CD4-positive, alpha-beta T cell treated with Interleukin-6 at 100 ng/mL for 8 hours (primary cell): ENCODE measurements around the gene FLNB.
A peak's percentile ranks its signal among the peaks of the same experiment; 100 is the strongest.

ENCODE experiments used
- DNase-seq: peaks from one replicate; pipeline ENCODE4 v3.0.0-alpha.2; 2020; ENCODE audit warnings: mixed read lengths, low spot score

FLNB gene

DNA sequence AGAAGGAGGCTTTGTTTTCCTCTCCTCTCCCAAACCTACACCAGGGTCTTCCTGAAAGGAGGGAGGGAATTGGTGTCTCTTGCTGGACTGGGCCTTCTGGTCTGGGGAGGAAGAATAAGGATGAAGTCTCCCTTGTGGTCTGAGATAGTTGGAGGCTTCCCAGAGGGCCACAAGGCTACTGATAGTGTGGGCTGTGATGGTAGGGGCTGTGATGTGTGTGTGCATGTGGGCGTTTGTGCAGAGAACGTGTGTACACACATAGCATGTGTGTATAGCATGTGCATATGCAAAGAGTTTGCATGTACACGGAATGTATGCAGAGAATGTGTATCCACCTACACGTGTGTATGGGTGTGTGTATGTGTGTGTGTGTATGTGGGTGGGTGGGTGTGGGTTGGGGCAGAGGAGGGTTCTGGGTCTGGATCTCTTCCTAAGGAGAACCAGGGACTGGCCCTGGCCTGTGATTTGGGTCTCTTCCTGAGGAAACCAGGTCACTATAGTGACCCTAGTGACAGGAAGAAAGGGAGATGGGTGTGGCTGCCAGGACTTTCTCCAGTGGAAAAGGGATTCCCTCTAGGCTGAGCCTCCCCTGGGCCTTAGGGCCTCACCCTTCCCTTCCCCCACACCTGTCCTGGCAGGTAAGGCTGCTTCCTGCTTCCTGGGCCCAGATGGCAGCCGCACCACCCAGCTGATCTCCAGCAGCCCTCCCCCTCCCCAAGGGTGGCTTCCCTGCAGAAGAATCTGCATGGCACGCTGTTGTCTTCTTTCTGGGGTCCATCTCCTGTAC is 1.7 kb downstream of the FLNB start:
- no peak for DNase-seq

DNA sequence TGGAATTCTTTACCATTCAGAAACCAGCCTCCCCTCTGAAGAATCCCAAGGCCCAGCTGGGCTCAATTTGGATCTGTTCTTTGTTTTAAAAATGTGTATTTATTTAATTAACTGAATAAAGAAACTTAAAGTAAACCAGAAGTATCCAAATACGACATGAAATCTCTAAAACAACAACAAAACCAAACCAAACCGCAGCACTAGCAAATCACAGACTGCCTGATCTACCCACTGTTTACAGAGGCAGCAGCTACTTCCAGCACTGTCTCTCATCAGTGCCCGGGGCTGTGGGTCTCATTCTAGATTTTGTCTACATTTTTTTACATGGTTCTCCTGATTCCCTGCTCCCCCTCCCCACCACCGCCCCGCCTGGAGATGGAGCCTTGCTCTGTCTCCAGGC is 2.3 kb downstream of the FLNB start:
- DNase-seq, result no peak

DNA sequence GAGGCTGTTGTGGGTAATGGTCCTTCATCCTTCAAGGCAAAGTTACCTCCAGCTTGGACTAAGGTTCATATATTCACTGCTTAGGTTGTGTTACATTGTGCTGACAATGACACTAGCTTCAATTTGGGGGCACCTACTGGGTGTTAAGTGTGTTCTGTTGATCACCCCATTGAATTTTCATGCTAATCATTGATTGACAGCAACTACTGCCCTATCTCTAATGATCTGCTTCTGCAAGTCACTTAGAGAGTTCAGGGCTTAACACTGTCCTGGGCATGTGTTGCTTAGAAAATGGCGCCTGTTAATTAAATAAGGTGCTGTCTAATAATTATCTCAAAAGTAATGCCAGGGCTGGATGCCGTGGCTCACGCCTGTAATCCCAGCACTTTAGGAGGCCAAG is 3.4 kb downstream of the FLNB start:
- DNase-seq, result no peak

DNA sequence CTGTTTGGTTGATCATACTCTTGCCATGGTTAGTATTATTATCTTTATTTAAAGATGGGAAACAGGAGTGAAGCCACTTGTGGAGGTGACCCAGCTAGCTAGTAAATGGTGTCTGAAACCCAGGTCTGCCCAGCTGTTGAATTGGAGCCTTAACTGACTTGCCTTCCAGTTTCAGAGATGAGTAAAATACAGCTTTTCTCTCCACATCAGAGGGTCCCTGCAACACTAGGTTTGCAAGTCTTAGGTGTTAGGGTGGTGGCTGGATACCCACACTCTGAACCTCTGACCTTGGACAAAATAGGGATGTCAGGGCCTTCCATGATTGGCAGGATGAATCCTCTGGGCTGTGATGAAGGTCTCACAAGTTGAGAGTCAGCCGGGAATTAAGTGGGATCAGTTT is 4.1 kb downstream of the FLNB start:
- no peak for DNase-seq

DNA sequence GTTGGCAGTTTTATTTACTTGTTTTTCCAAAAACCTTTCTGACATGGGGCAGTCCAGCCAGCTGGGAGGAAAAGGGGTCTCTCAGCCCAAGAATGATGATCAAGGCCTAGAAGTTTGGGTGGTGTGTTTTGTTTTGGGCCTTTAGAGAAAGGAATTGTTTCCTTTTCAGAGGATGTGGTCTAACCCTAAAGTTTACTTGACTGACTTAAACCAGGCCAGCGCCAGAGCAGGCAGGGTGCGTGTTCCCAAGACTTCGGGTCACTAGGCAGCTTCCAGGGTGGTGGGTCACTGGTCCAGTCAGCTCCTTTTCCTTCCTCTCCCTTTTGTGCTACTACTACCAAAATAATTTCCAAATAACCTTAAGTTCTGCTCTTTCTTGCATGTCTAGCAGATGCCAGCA is 4.9 kb downstream of the FLNB start:
- peak; percentile 4 for DNase-seq

DNA sequence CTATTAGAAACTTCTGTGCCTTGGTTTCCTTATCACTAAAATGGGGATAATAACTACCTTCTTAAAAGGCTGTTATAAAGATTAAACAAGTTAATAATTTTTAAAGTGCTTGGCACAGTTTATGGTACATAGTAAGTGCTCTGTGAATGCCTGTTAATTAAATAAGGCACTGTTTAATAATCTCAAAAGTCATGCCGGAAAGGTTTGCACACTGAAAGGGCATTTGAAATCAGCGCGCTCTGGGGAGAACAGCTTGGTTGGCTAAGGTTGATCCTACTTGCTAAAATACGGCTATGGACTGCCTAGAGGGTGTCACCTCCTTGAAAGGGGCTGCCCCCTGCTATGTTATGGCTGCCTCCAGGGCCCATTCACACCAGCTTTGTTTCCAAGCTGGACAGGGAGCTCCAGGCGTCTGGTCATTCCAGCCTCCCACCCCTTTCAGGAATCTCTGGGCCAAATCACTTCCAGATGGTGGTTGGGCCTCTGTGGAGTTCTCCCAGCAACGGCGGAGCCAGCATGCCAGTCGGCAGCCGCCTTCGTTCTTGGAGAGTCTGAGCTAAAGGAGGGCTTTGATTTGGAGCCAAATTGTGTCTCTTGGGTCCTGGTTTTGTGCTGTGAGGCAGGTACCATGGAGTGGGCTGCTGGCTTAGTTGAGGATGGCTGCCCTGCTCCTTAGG is 5.9 kb downstream of the FLNB start:
- no peak for DNase-seq

DNA sequence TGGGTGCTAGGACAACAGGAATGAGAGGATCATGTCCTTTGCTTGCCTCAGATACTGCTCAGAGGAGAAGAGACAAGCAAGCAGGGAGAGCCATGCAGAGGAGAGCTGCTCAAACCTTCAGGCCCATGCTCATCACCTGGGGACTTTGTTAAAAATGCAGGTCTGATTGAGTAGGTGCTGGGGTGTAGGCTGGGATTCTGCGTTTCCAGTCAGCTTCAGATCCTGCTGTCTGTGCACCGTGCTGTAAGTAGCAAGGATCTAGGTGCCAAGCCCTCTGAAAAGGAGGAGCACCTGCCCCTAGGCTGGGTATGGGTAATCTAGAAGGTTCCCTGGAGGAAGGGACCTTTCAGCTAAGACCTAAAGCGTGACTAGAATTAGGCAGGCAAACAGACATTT is 7.3 kb downstream of the FLNB start:
- no peak for DNase-seq

DNA sequence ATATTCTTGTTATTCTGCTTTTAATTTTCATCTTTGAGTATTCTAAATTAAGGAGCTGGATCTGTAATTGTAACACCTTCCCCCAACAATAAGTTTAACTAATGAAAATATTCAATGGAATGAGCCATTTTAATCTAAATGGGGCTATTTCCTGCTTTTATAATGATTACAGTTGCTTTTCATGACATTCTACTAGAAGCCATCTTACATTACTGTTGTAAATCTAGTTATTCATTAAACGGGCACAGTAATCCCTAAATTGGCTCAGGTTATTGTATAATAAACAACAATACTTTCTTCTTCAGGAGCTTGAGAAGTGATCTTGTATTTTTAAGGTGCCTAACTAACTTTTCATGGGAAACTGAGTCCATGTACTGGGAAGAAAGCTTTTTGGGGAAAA is 8.5 kb downstream of the FLNB start:
- DNase-seq, result no peak

DNA sequence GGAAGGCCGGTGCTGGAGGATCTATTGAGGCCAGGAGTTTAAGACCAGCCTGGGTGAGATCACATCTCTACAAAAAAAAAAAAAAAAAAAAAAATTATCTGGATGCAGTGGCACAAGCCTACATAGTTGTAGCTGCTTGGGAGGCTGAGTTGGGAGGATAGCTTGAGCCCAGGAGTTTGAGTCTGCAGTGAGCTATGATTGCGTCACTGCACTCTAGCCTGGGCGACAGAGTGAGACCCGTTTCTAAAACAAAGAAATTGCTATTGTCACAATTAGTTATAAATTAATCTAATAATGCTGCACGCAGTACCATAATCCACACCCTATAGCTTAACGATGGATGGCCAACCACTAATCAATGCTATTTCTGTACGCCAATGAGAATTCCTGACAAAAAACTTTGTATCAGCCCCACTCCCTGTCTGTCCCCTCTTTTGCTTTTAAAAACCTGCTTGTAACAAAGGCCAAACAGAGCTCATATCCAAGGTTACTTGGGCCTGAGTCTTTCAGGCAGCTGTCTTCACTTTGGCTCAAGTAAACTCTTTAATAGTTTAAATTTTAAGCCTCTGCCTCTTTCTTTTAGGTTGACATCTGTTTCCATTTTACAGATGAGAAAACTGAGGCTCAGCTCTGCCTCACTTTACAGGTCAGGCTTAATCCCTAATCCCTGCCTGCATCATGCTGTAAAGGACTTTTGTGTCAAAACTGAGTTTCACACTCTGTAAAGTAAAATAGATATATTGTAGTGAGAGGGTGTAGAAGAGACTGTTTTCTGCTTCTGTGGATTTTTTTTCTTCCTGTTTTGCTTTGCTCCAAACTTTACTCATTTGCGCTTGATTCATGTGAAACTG is 10.9 kb downstream of the FLNB start:
- DNase-seq, result no peak

DNA sequence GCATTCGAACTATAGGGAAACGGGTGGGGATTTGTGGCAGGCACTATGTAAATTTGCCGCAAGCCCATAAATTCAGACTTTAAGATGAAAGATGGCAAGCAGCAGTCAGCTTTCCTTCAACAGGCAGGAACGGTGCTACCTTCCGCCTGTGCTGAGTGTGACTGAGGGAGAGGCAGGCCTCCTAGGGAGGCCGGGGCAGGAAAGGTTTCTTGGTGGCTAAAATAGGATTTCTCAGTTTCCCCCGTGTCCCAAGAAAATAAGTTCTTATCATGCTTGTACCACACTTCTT is 12.5 kb downstream of the FLNB start:
- DNase-seq, result no peak

DNA sequence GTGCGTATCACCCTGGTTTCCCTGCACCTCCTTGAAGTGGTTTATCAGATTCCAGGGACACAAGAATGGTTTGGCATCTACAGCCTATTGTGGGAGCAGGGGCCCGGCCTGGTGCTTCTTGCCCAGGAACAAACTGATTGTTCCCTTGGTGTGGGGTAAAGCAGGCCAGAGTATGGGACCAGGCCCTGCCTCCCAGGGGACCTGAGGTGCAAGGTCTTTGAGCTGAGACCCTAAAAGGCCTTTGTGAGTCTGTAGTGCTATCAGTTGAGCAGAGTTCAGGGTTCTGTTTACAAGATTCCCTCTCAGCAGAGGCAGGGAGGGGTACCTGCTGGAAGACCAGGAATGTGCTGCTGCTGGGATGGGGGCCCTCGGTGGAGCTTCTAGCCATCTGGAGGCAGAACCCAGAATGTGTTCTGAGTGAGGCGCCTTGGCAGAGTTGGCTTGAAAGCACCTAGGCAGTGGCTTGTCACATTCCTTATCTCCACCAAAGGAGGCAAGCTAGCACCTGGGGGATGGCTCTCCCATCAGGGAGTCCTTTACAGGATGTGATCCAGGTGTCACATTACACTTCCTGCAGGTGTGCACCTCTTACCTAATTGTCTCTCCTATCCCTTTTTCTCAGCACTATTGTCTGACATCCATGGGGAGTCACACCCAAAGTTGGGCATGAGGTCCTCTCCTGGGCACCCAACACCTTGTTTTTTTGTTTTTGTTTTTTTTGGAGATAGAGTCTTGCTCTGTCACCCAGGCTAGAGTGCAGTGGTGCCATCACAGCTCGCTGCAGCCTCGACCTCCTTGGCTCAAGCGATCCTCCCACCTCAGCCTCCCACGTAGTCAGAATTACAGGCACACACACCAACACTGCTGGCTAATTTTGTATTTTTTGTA is 13.1 kb downstream of the FLNB start:
- no peak for DNase-seq

DNA sequence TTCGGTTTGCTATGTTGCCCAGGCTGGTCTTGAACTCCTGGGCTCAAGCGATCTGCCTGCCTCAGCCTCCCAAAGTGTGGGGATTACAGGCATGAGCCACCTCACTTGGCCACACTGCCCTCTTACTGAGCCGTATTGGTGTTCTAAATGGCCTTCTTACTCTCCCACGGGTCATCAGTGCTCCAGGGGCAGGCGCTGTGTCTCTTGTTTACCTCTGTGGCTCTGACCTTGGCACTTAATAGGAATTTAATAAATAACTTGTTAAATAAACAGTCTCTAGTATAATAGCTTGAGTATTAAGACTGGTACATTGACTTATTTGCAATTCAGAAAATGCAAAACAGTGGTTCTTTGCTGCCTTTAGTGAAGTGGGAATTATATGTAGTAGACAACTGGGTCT is 13.7 kb downstream of the FLNB start:
- no peak for DNase-seq

DNA sequence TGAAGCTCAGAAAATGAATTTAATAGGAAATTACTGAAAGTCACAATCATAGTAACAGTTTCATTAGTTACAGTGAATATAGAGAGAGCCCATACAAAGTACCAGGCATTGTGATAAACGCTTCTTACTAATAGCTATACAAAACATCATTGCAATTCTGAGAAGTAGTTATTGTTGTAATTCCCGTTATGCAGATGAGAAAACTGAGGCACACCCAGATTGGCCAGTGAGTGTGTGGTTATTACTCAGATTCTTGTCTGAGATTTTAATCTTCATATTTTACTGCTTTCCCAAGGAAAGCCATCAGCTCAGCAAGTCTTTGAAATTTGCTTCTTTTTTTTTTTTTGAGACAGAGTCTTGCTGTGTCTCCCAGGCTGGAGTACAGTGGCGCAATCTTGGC is 14.3 kb downstream of the FLNB start:
- DNase-seq, result no peak

DNA sequence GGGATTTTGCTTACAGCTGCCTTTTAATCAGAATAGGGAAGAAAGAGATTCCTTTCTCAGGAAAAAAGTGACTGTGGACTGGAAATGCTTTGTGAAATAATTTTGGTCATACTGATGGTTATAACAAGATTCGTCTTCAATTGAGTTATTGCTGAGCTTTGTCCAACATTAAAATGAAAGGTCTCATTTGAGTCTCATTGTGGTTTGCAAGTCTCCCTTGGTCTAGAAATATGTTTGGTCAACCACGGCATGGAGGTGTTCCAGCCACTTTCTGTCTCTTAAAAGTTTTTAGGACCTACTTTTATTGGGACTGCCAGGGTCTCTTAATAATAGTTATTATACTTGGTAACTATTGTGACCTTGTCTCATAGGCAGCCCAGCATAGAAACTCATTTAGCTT is 15.3 kb downstream of the FLNB start:
- no peak for DNase-seq

DNA sequence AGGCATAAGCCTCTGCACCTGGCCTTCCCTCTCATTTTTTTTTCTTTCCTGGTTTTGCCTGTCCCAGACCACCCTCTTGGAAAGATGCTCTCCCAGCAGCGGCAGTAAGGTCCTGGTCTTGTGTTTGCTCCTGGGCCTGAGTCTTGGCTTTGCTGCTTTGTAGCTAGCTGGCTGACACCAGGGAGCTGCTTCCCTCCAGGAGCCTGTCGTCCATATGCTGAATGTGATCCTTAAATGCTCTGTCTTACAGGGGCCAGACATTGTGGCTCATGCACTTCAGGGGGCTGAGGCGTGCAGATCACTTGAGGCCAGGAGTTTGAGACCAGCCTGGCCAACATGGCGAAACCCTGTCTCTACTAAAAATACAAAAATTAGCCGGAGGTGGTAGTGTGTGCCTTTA is 17.2 kb downstream of the FLNB start:
- DNase-seq, result no peak

DNA sequence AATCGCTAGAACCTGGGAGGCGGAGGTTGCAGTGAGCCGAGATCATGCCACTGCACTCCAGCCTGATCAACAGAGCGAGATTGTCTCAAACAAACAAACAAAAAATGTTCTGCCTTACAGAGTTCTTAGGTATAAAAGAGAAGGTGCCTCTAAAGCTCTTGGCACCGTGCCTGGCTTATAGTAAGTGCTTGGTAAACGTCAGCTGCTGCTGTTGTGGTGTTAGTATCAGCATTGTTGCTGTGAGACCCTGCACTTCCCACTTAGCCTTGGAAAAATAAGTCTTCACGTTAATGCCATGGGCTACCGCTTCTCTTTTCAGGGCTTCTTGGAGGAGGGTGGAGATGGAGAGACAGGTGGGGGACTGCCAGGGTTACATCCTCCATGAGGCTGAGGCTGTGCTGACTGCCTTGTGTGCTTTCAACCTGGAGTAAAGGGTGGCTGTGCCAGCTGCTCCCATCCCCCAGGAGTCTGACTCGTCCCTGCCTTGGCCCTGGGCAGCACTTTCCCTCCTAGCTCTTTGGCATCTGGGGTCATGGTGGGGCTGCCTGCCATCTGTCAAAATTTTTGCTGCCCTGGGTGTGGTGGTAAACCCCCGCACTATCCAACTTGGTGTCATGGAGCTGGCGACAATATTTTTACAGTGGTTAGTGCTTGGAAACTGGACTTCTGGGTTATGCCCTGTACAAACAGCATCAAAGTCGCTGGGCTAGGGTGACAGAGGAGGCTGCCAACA is 17.8 kb downstream of the FLNB start:
- no peak for DNase-seq

DNA sequence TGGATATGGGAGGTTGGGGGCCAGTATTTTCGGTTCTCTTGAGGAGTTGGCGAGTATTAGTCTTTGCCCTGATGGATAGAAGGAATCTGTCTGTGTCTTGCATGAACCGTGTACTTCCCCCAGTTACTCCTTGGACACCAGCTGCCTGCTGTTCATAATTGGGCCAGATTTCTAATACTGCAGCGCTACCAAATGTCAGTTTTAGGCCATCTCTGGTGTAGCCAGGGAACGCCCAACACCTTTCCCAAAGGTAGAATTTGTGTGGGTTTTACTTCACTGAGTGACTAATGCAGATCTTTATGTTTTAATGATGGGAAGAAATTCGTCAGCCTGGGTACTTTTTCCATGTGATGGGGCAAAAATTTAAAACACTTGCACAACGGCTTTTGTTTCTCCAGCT is 18.4 kb downstream of the FLNB start:
- no peak for DNase-seq

DNA sequence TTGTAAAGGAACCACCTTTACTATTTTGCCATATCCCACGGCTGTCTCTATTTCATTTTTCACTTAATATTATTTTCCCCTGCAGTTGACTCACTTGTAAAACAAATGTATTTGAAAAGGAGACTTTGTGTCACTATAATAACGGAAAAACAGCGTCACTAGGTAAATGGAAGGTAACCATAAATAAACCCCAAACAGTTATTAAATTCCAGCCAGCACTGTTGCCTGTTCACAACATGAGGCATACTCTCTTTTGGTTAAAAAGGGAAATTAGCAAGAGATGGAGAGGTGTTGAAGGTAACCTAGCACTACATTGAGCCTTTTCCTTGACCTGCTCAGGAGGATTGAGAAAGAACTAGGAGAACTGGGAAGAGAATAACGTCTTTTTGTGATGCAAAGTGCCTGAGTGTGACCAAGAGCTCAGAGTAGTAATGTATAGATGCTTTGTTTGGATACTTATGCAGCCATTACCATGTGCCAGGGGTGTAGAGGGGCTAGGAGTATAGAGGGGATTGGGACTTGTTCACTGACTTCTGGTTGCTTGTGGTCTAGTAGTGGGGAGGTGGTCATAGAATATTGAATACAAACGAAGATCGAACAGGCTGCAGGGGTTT is 19.6 kb downstream of the FLNB start:
- no peak for DNase-seq

DNA sequence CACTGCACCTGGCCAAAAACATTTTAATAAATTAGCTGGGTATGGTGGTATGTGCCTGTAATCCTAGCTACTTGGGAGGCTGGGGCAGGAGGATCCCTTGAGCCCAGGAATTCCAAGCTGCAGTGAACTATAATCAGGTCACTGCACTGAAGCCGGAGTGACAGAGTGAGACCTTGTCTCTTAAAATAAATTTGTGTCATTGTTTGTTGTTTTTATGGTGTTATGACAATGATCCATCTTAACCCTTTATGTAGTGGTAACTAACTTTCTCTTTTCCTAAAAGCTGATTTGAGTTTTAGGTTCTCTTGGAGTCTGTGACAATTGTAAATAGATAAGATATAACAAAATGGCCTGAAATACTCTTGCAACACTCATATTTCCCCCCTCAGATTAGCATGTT is 20.7 kb downstream of the FLNB start:
- DNase-seq, result no peak

DNA sequence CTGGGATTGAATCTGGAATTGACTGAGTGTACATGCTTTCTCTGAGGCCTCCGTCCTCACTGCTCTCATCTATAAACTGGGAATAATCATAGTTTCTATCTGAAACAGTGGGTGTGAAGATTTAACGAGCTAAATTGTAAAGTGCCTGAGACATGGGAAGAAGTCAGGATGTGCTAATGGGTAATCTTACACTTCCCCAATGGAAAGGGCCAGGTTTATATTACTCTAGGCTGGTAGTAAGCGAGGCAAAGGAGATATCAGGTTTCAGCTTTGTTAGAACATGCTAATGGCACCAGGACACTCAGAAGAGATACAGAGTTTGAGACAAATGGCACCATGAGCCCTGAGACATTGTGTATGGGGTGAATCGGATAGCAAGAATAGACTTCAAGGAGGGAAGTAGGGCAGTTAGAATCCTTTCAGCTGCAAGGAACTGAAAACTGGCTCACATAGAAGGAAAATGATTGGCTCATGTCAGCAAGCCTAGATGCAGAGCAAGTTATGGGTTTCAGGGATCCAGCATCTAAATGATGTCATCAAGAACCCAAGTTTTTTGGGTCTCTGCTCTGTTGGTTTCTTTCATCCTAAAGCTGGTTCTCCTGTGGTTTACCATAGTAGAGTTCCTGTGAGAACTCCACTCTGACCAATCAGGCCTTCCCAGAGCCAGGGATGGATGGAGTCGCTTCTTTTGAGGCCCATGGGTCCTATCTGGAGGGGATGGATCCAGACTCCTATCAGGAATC is 21.8 kb downstream of the FLNB start:
- DNase-seq, result no peak
